ENCODE measurements around the gene GDF15. TPM values are rescaled to one million over a fixed set of nuclear protein-coding genes. Genes with fewer than 3 reads are reported as not detected.

The GDF15 gene
- polyA plus RNA-seq, 4 donors: 1.1 to 23.7 (median 7.6) TPM

Other genes starting within 250 kb of the GDF15 start
- gene PIK3R2, start 233.0 kb upstream of the GDF15 start, polyA plus RNA-seq (ENCODE audit: insufficient read length in 4 of 4): 10 to 100 TPM; 23.8 to 33.9 (median 29.9) TPM
- gene IFI30, start 212.3 kb upstream of the GDF15 start, polyA plus RNA-seq (ENCODE audit: insufficient read length in 4 of 4): 10 to 100 TPM in 3 of 4 donors, 1 to 10 TPM in 1; 5.6 to 18.0 (median 12.1) TPM
- 10 to 100 TPM in 1 of 4 donors, 1 to 10 TPM in 3; 5.3 to 11.2 (median 9.2) TPM for gene MPV17L2, start 192.9 kb upstream of the GDF15 start, polyA plus RNA-seq (ENCODE audit: insufficient read length in 4 of 4)
- gene RAB3A, start 182.1 kb upstream of the GDF15 start, polyA plus RNA-seq (ENCODE audit: insufficient read length in 4 of 4): 1 to 10 TPM; 4.6 to 5.3 (median 5.0) TPM
- 1 to 10 TPM in 1 of 4 donors, under 1 TPM in 3; 0.25 to 1.4 (median 0.68) TPM for gene PDE4C, start 159.7 kb upstream of the GDF15 start, polyA plus RNA-seq (ENCODE audit: insufficient read length in 4 of 4)
- gene IQCN, start 111.7 kb upstream of the GDF15 start, polyA plus RNA-seq (ENCODE audit: insufficient read length in 4 of 4): 10 to 100 TPM in 1 of 4 donors, 1 to 10 TPM in 3; 5.0 to 13.4 (median 6.7) TPM
- gene JUND, start 104.5 kb upstream of the GDF15 start, polyA plus RNA-seq (ENCODE audit: insufficient read length in 4 of 4): 100 to 1,000 TPM in 2 of 4 donors, 10 to 100 TPM in 2; 57.4 to 363 (median 84.8) TPM
- gene LSM4, start 63.1 kb upstream of the GDF15 start, polyA plus RNA-seq (ENCODE audit: insufficient read length in 4 of 4): 100 to 1,000 TPM in 1 of 4 donors, 10 to 100 TPM in 3; 58.7 to 105 (median 86.2) TPM
- 10 to 100 TPM; 15.5 to 26.2 (median 25.8) TPM for gene PGPEP1, start 45.6 kb upstream of the GDF15 start, polyA plus RNA-seq (ENCODE audit: insufficient read length in 4 of 4)
- 1 to 10 TPM in 2 of 4 donors, under 1 TPM in 2; 0.78 to 1.6 (median 1.1) TPM for gene LRRC25, start 11.5 kb downstream of the GDF15 start, polyA plus RNA-seq (ENCODE audit: insufficient read length in 4 of 4)
- 100 to 1,000 TPM in 1 of 4 donors, 10 to 100 TPM in 3; 68.0 to 128 (median 79.4) TPM for gene SSBP4, start 33.2 kb downstream of the GDF15 start, polyA plus RNA-seq (ENCODE audit: insufficient read length in 4 of 4)
- gene ISYNA1, start 52.0 kb downstream of the GDF15 start, polyA plus RNA-seq (ENCODE audit: insufficient read length in 4 of 4): 100 to 1,000 TPM in 2 of 4 donors, 10 to 100 TPM in 2; 98.7 to 147 (median 103) TPM
- 10 to 100 TPM in 1 of 4 donors, 1 to 10 TPM in 3; 7.8 to 12.0 (median 9.0) TPM for gene ELL, start 135.9 kb downstream of the GDF15 start, polyA plus RNA-seq (ENCODE audit: insufficient read length in 4 of 4)
- gene FKBP8, start 157.4 kb downstream of the GDF15 start, polyA plus RNA-seq (ENCODE audit: insufficient read length in 4 of 4): 100 to 1,000 TPM; 131 to 201 (median 173) TPM
- gene KXD1, start 171.7 kb downstream of the GDF15 start, polyA plus RNA-seq (ENCODE audit: insufficient read length in 4 of 4): 10 to 100 TPM; 56.2 to 70.8 (median 62.6) TPM
- 100 to 1,000 TPM; 751 to 855 (median 786) TPM for gene UBA52, start 185.7 kb downstream of the GDF15 start, polyA plus RNA-seq (ENCODE audit: insufficient read length in 4 of 4)
- 10 to 100 TPM; 17.4 to 50.8 (median 21.9) TPM for gene REX1BD, start 202.6 kb downstream of the GDF15 start, polyA plus RNA-seq (ENCODE audit: insufficient read length in 4 of 4)
- 1 to 10 TPM; 3.0 to 7.5 (median 4.1) TPM for gene CRLF1, start 220.6 kb downstream of the GDF15 start, polyA plus RNA-seq (ENCODE audit: insufficient read length in 4 of 4)
- 10 to 100 TPM in 1 of 4 donors, 1 to 10 TPM in 3; 3.1 to 22.5 (median 3.8) TPM for gene TMEM59L, start 226.7 kb downstream of the GDF15 start, polyA plus RNA-seq (ENCODE audit: insufficient read length in 4 of 4)